PC-9 (cell line): Measurements from ENCODE around the gene FMO4.

Experiments used
- EZH2 ChIP-seq: fragments of 200-600 bp; sonication (generic); IDR thresholded peaks from 2 replicates; pipeline ENCODE4 v1.8.0; 2017; ENCODE audit warnings: antibody characterized with exemption, low read depth
- TF ChIP-seq, protein P1 (sequence below): fragments of 200-600 bp; sonication (generic); conservative IDR thresholded peaks from 2 replicates; pipeline ENCODE4 v1.6.1; 2017; ENCODE audit warnings: mixed run types, antibody characterized with exemption, mild to moderate bottlenecking, moderate library complexity

GRCh38 chr1:171298696-171299095, 15.3 kb upstream of the FMO4 start:
- TF ChIP-seq, protein P1, sequence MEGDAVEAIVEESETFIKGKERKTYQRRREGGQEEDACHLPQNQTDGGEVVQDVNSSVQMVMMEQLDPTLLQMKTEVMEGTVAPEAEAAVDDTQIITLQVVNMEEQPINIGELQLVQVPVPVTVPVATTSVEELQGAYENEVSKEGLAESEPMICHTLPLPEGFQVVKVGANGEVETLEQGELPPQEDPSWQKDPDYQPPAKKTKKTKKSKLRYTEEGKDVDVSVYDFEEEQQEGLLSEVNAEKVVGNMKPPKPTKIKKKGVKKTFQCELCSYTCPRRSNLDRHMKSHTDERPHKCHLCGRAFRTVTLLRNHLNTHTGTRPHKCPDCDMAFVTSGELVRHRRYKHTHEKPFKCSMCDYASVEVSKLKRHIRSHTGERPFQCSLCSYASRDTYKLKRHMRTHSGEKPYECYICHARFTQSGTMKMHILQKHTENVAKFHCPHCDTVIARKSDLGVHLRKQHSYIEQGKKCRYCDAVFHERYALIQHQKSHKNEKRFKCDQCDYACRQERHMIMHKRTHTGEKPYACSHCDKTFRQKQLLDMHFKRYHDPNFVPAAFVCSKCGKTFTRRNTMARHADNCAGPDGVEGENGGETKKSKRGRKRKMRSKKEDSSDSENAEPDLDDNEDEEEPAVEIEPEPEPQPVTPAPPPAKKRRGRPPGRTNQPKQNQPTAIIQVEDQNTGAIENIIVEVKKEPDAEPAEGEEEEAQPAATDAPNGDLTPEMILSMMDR: no peak
- no peak for TF ChIP-seq EZH2
